CD4-positive, alpha-beta memory T cell (primary cell): ENCODE data around the gene NUP188. TPM values are rescaled to one million over a fixed set of nuclear protein-coding genes. Genes with fewer than 3 reads are reported as not detected.
"Not testable (repeated sequence)": the region's sequence is repeated elsewhere in the genome, so short reads cannot be mapped to it uniquely, and the experiment has no call there.

Source experiments
- CTCF ChIA-PET: fragments of 350-600 bp; sonication (Branson Sonifier 250); formaldehyde crosslinking; loops from one replicate; lab custom pipeline; 2021; ENCODE audit warnings: inconsistent platforms; ENCODE audit not compliant: partially characterized antibody; lab: Charles Lee
- POLR2A ChIA-PET: fragments of 350-600 bp; sonication (Branson Sonifier 250); formaldehyde crosslinking; loops from one replicate; lab custom pipeline; 2021; ENCODE audit not compliant: partially characterized antibody; lab: Charles Lee
- DNase-seq, 5 donors: peaks; one replicate each; pipeline versions ENCODE4 v3.0.0 to v3.0.0-alpha.2; 2020 to 2022; ENCODE audit warnings: mixed read lengths in 1 of 5
- H3K27ac ChIP-seq: one replicate; pipeline ENCODE4 v1.7.0; 2013; ENCODE audit warnings: low read depth, low read length
- H3K27me3 ChIP-seq: 2 replicates; pipeline ENCODE4 v1.7.0; 2013; ENCODE audit warnings: mild to moderate bottlenecking, low read length, moderate library complexity; ENCODE audit not compliant: insufficient read depth
- H3K36me3 ChIP-seq: 2 replicates; pipeline ENCODE4 v1.7.0; 2013; ENCODE audit warnings: mild to moderate bottlenecking, low read length, moderate library complexity; ENCODE audit not compliant: insufficient read depth
- H3K4me1 ChIP-seq: 2 replicates; pipeline ENCODE4 v1.7.0; 2013; ENCODE audit warnings: mild to moderate bottlenecking, low read length, moderate library complexity; ENCODE audit not compliant: insufficient read depth
- H3K4me3 ChIP-seq, 2 donors: one replicate each; pipeline ENCODE4 v1.7.0; 2013; ENCODE audit warnings: low read length in 2 of 2, mild to moderate bottlenecking in 1 of 2
- H3K9me3 ChIP-seq, 2 donors: one replicate each; pipeline ENCODE4 v1.7.0; 2013; ENCODE audit warnings: low read length in 2 of 2, control low read depth in 1 of 2; ENCODE audit not compliant: control insufficient read depth in 1 of 2
- H3K27ac Mint-ChIP-seq, 7 donors: one replicate each; pipeline ENCODE4 v1.8.0; 2020 to 2021; ENCODE audit warnings: mixed read lengths in 7 of 7, mild to moderate bottlenecking in 6 of 7, inconsistent platforms in 3 of 7, moderate library complexity in 3 of 7
- H3K27me3 Mint-ChIP-seq, 2 donors: one replicate each; pipeline ENCODE4 v1.8.0; 2020 to 2021; ENCODE audit warnings: mixed read lengths in 2 of 2
- H3K36me3 Mint-ChIP-seq, 2 donors: one replicate each; pipeline ENCODE4 v1.8.0; 2020 to 2021; ENCODE audit warnings: mixed read lengths in 2 of 2, inconsistent platforms in 1 of 2, mild to moderate bottlenecking in 1 of 2
- H3K4me1 Mint-ChIP-seq, 4 donors: one replicate each; pipeline ENCODE4 v1.8.0; 2020 to 2021; ENCODE audit warnings: mixed read lengths in 4 of 4, mild to moderate bottlenecking in 1 of 4
- H3K4me3 Mint-ChIP-seq, 8 donors: one replicate each; pipeline ENCODE4 v1.8.0; 2020 to 2021; ENCODE audit warnings: mixed read lengths in 8 of 8, mild to moderate bottlenecking in 7 of 8, moderate library complexity in 6 of 8, inconsistent platforms in 3 of 8
- H3K9me3 Mint-ChIP-seq, 8 donors: one replicate each; pipeline ENCODE4 v1.8.0; 2020 to 2021; ENCODE audit warnings: mixed read lengths in 8 of 8, mild to moderate bottlenecking in 5 of 8, inconsistent platforms in 3 of 8, moderate library complexity in 1 of 8
- intact Hi-C: fragments of 100-400 bp; cut with micrococcal nuclease; formaldehyde crosslinking; loops from one replicate; pipeline ENCODE4 v1.15.1; 2023
- polyA plus RNA-seq, 2 donors: library from polyadenylated mRNA; unstranded; fragments of 300-500 nt; fragmentation: Illumina TruSeq; gene quantifications; one replicate each; pipeline ENCODE4 v1.2.3, GENCODE V29; 2021
- total RNA-seq, 2 experiments: library from RNA; stranded (reverse); gene quantifications; one replicate each; pipeline ENCODE4 v1.2.3, GENCODE V29; 2021

Gene NUP188
- total and polyA plus RNA-seq, 4 experiments from 2014 or later = 27.2 to 70.8 (median 54.8) TPM

GRCh38 chr9:129035838-129036237 lies 88.3 kb downstream of the NUP188 start:
- Mint-ChIP-seq H3K4me1 (peaks cover 19 to 46% (median 30%) of the 10 kb centered on the region in 4 donors), H3K27ac (peak overlapping the region in 6 of 7 donors; percentile 84 to 95 (median 91)), H3K4me3 (peak overlapping the region; percentile 90 to 99 (median 96)), H3K36me3 (peaks cover 0 to 11% of the 10 kb centered on the region in 2 donors)
- H3K4me3 ChIP-seq = peak overlapping the region in 1 of 2 donors; percentile 93
- DNase-seq, H3K9me3 ChIP-seq, H3K9me3 Mint-ChIP-seq, H3K36me3 ChIP-seq, H3K27me3 Mint-ChIP-seq, H3K27me3 ChIP-seq: not testable (repeated sequence)
- intact Hi-C loops = loop anchor here (1.0 kb wide), 3 partner anchors 8 to 75 kb away; partner anchors contain the start of genes DOLPP1, PTPA and SH3GLB2
- peaks cover 24% of the 10 kb centered on the region for H3K4me1 ChIP-seq
- ChIA-PET CTCF (interaction anchor here (0.6 to 1.5 kb wide), 2 partner anchors 34 to 235 kb away, joined by 3 read pairs; no protein-coding TSS in a partner anchor), POLR2A (interaction anchor here (0.7 to 1.9 kb wide), 13 partner anchors 8 to 1320 kb away, joined by 3 to 23 read pairs (median 5); partner anchors contain the start of genes DOLPP1, KYAT1, LRRC8A and PTPA)
- H3K27ac ChIP-seq = peak overlapping the region; percentile 38

DNA sequence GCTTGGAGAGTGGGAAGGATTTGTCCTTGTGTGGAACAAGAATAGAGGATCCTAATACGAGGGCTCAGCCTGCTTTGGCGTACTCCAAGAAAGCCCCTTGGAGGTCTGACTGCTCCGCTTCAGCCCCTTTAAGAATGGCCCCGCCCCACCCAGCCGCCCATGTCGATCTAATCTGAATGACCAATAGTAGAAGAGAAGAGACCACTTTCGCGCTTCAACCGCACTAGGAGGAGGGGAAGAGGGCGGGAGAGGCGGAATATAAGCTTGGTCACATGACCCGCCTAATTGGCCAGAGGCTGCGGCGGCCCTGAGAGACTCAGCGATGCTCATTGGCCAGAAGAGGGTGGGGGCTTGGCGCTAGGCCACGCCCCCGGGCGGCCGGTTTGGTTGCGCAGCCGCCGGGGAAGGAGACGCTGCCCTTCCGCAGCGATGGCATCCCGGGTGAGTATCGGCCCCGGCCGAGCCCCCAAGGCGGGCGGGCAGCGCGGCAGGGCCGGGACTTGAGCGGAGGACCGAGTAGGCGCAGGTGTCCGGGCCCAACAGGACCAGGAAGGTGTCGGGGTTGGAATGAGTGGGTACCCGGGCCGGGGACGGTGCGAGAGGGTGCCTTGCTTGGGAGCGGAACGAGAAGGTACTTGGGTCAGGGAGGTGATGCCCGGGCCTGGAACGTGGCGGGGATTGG lies 88.9 kb downstream of the NUP188 start, which contains the start of gene MIGA2:
Gene MIGA2 (plus strand): TSS at position 386 of the 682 bp plus-strand sequence. CDS start 3,969 bp downstream, outside the sequence.
- Histone ChIP-seq H3K9me3 (no peaks in the 10 kb centered on the region), H3K4me3 (peak within 1 kb of the TSS; percentile 71 to 93), H3K27ac (peak within 1 kb of the TSS; percentile 70), H3K27me3 (no peaks in the 10 kb centered on the region), H3K4me1 (peaks cover 24% of the 10 kb centered on the region), H3K36me3 (peaks cover 2% of the 10 kb centered on the region)
- Mint-ChIP-seq H3K9me3 (no peaks in the 10 kb centered on the region), H3K27me3 (no peaks in the 10 kb centered on the region), H3K36me3 (peaks cover 0 to 11% of the 10 kb centered on the region in 2 donors), H3K4me3 (peak within 1 kb of the TSS; percentile 90 to 99 (median 96)), H3K4me1 (peaks cover 19 to 46% (median 30%) of the 10 kb centered on the region in 4 donors), H3K27ac (peak within 1 kb of the TSS; percentile 84 to 96 (median 91))
- CTCF ChIA-PET = interaction anchor here (1.5 kb wide), 1 partner anchor 33 kb away, joined by 3 read pairs; no protein-coding TSS in a partner anchor
- peak; percentile 92 to 95 (median 94) for DNase-seq
- intact Hi-C loops = loop anchor here (1.0 kb wide), 3 partner anchors 8 to 75 kb away; partner anchors contain the start of genes DOLPP1, PTPA and SH3GLB2
- POLR2A ChIA-PET = interaction anchor here (1.0 to 1.9 kb wide), 11 partner anchors 9 to 1321 kb away, joined by 3 to 23 read pairs (median 5); partner anchors contain the start of genes DOLPP1, KYAT1, LRRC8A and PTPA

- H3K27ac ChIP-seq = peak overlapping the region; percentile 70
Observed at GRCh38 chr9:129036923-129037766, 89.6 kb downstream of the NUP188 start.

GRCh38 chr9:129037767-129038098 lies 90.2 kb downstream of the NUP188 start:
- POLR2A ChIA-PET = interaction anchor here (0.6 to 1.3 kb wide), 5 partner anchors 10 to 718 kb away, joined by 3 to 7 read pairs (median 3); partner anchors contain the start of genes DOLPP1 and SH3GLB2
- Mint-ChIP-seq H3K36me3 (peaks cover 8 to 25% of the 10 kb centered on the region in 2 donors), H3K9me3 (no peaks in the 10 kb centered on the region), H3K27me3 (no peaks in the 10 kb centered on the region), H3K27ac (peak overlapping the region in 3 of 7 donors; percentile 42 to 77 (median 56)), H3K4me1 (peaks cover 19 to 46% (median 30%) of the 10 kb centered on the region in 4 donors), H3K4me3 (peak overlapping the region; percentile 90 to 99 (median 96))
- intact Hi-C loops = no loop called here
- Histone ChIP-seq H3K4me3 (peak overlapping the region in 1 of 2 donors; percentile 93), H3K36me3 (peaks cover 13% of the 10 kb centered on the region), H3K9me3 (no peaks in the 10 kb centered on the region), H3K27ac (no peak overlapping the region), H3K4me1 (peaks cover 24% of the 10 kb centered on the region), H3K27me3 (no peaks in the 10 kb centered on the region)
- CTCF ChIA-PET = no interaction called here
- no peak for DNase-seq

More at GRCh38 chr9:129036923-129037766, 89.6 kb downstream of the NUP188 start:
- no peaks in the 10 kb centered on the region for H3K9me3 Mint-ChIP-seq
- ChIA-PET CTCF (interaction anchor here (1.5 kb wide), 1 partner anchor 32 kb away, joined by 3 read pairs; no protein-coding TSS in a partner anchor), POLR2A (interaction anchor here (0.6 to 1.9 kb wide), 13 partner anchors 9 to 1321 kb away, joined by 3 to 23 read pairs (median 5); partner anchors contain the start of genes DOLPP1, KYAT1, LRRC8A and PTPA)
- peaks cover 3 to 19% of the 10 kb centered on the region in 2 donors for H3K36me3 Mint-ChIP-seq
- H3K4me3 Mint-ChIP-seq = peak overlapping the region; percentile 90 to 99 (median 96)
- H3K27me3 Mint-ChIP-seq = no peaks in the 10 kb centered on the region
- DNase-seq = no peak
- peak overlapping the region; percentile 84 to 96 (median 91) for H3K27ac Mint-ChIP-seq
- Histone ChIP-seq H3K36me3 (peaks cover 8% of the 10 kb centered on the region), H3K4me1 (peaks cover 24% of the 10 kb centered on the region), H3K27me3 (no peaks in the 10 kb centered on the region), H3K4me3 (peak overlapping the region; percentile 71 to 93), H3K9me3 (no peaks in the 10 kb centered on the region)
- intact Hi-C loops = loop anchor here (1.0 kb wide), 3 partner anchors 9 to 74 kb away; partner anchors contain the start of genes DOLPP1, PTPA and SH3GLB2
- H3K4me1 Mint-ChIP-seq = peaks cover 19 to 46% (median 30%) of the 10 kb centered on the region in 4 donors

DNA sequence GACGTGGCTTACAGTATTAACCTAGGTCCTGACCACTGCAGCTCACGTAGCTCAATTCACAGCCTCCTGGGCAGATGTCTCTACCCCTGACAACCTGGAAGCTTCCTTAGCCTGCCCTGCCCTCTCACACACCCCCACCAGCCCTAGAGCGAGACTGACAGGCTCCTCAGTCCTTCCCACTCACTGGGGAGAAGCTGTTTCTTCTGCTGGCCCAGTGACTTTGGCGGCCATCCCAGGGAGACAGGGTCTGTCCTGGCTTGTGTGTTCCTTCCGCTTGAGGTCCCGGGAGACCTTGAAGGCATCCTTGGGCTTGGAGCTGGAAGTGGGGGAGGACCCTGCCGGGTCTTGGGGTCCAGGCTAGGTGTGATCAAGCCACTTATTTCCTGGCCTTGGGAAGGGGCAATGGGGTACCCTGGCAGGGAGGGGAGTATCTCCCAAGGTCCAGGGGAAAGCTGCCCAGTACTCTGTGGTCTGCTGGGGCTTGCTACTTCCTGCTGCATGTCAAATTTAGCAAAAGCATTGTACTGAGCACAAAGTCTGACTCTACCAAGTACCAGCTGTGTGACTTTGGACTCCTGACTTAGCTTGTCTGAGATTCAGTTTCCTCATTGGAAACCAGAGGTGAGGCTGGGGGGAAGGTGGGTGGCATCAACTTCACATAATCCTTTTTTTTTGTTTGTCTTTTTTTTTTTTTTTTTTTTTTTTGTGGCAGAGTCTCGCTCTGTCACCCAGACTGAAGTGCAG lies 90.8 kb downstream of the NUP188 start:
- Mint-ChIP-seq H3K4me1 (peaks cover 19 to 46% (median 30%) of the 10 kb centered on the region in 4 donors), H3K9me3 (no peaks in the 10 kb centered on the region), H3K27ac (peak overlapping the region in 4 of 7 donors; percentile 16 to 77 (median 49)), H3K4me3 (peak overlapping the region; percentile 49 to 98 (median 95)), H3K27me3 (no peaks in the 10 kb centered on the region), H3K36me3 (peaks cover 9 to 25% of the 10 kb centered on the region in 2 donors)
- Histone ChIP-seq H3K9me3 (no peaks in the 10 kb centered on the region), H3K4me3 (no peak overlapping the region), H3K4me1 (peaks cover 24% of the 10 kb centered on the region), H3K27me3 (no peaks in the 10 kb centered on the region), H3K27ac (no peak overlapping the region), H3K36me3 (peaks cover 13% of the 10 kb centered on the region)
- DNase-seq = no peak
- intact Hi-C loops = no loop called here
- POLR2A ChIA-PET = interaction anchor here (0.6 to 1.6 kb wide), 7 partner anchors 10 to 718 kb away, joined by 3 to 7 read pairs (median 3); partner anchors contain the start of genes DOLPP1, SH3GLB2 and SPTAN1
- CTCF ChIA-PET = interaction anchor here (1.5 kb wide), 1 partner anchor 8 kb away, joined by 6 read pairs; no protein-coding TSS in a partner anchor

DNA sequence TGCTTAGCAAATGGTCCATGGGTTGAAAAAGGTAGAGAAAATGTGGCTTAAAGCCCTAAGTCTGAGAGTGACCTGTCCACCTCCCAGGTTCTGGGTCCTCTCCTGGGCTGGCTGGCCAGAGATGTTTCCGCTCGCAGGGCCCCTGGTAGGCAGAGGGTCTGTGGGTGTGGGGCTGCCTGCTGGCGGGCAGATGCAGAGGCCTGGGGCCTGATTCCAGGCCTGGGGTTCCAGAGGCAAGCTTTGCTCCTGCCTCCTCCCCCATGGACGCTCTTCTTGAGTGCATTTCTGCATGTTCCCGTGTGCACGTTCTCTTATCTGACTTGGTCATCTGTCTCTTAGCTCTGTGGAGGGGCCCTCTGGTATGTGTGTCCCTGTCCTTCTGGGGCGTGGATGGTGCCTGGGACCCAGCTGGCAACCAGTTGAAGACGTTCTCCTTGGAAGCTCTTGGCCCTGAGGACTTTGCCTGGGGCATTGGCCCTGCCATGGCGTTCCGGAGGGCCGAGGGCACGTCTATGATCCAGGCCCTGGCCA lies 92.7 kb downstream of the NUP188 start:
- H3K27ac Mint-ChIP-seq = no peak overlapping the region

More for the DNA sequence above, 92.7 kb downstream of the NUP188 start:
- Histone ChIP-seq H3K4me3 (no peak overlapping the region), H3K4me1 (peaks cover 24% of the 10 kb centered on the region), H3K27ac (no peak overlapping the region), H3K36me3 (peaks cover 20% of the 10 kb centered on the region), H3K9me3 (no peaks in the 10 kb centered on the region), H3K27me3 (no peaks in the 10 kb centered on the region)
- DNase-seq = no peak
- Mint-ChIP-seq H3K4me3 (peak overlapping the region in 2 of 8 donors; percentile 42 to 68), H3K4me1 (peaks cover 21 to 51% (median 31%) of the 10 kb centered on the region in 4 donors), H3K36me3 (peaks cover 13 to 29% of the 10 kb centered on the region in 2 donors), H3K9me3 (no peaks in the 10 kb centered on the region), H3K27me3 (no peaks in the 10 kb centered on the region)
- intact Hi-C loops = no loop called here
- POLR2A ChIA-PET = interaction anchor here (1.4 kb wide), 1 partner anchor 12 kb away, joined by 4 read pairs; the partner anchor contains the start of gene SH3GLB2
- CTCF ChIA-PET = no interaction called here
